Osteoblast (primary cell): Measurements from ENCODE around the gene KLHL11. TPM values are rescaled to one million over a fixed set of nuclear protein-coding genes. Genes with fewer than 3 reads are reported as not detected.
A peak's percentile ranks its signal among the peaks of the same experiment; 100 is the strongest.

Experiments used
- DNase-seq: peaks from one replicate; pipeline ENCODE4 v3.0.0; 2011; ENCODE audit warnings: low spot score, mixed read lengths; ENCODE audit not compliant: insufficient read length; ENCODE audit errors: missing footprints
- H2AFZ ChIP-seq: 2 replicates; pipeline ENCODE4 v1.6.0; 2011; ENCODE audit warnings: mild to moderate bottlenecking, low read length
- H3K27ac ChIP-seq: 2 replicates; pipeline ENCODE4 v1.5.1; 2011; ENCODE audit warnings: mild to moderate bottlenecking, low read depth, low read length, moderate library complexity
- H3K27me3 ChIP-seq: 2 replicates; pipeline ENCODE4 v1.6.0; 2012; ENCODE audit warnings: mild to moderate bottlenecking, control low read depth, inconsistent platforms, low read length, moderate library complexity; ENCODE audit not compliant: insufficient read depth
- H3K36me3 ChIP-seq: 2 replicates; pipeline ENCODE4 v1.5.1; 2011; ENCODE audit warnings: mild to moderate bottlenecking, low read length, control low read depth, moderate library complexity; ENCODE audit not compliant: insufficient read depth
- H3K4me1 ChIP-seq: 2 replicates; pipeline ENCODE4 v1.5.1; 2011; ENCODE audit warnings: mild to moderate bottlenecking, low read length, control low read depth, moderate library complexity; ENCODE audit not compliant: insufficient read depth
- H3K4me2 ChIP-seq: 2 replicates; pipeline ENCODE4 v1.6.0; 2011; ENCODE audit warnings: mild to moderate bottlenecking, low read length; ENCODE audit not compliant: insufficient read depth
- H3K4me3 ChIP-seq: fragments of 200-600 bp; sonication (generic); 3 replicates; pipeline ENCODE4 v1.5.1; 2012; ENCODE audit warnings: mild to moderate bottlenecking, low read length, inconsistent platforms; ENCODE audit not compliant: insufficient read depth
- H3K79me2 ChIP-seq: 2 replicates; pipeline ENCODE4 v1.6.0; 2012; ENCODE audit warnings: mild to moderate bottlenecking, low read length, control low read depth, inconsistent platforms; ENCODE audit not compliant: insufficient read depth
- H3K9me3 ChIP-seq: 2 replicates; pipeline ENCODE4 v1.5.1; 2011; ENCODE audit warnings: low read depth, low read length, control low read depth
- H4K20me1 ChIP-seq: 2 replicates; pipeline ENCODE4 v1.6.0; 2012; ENCODE audit warnings: mild to moderate bottlenecking, low read length, control low read depth; ENCODE audit not compliant: insufficient read depth
- CTCF ChIP-seq: IDR thresholded peaks from 2 replicates; pipeline ENCODE4 v1.5.1; 2011; ENCODE audit warnings: mild to moderate bottlenecking, low read depth, low read length, moderate library complexity; ENCODE audit errors: extremely low read depth
- total RNA-seq: library from RNA; depleted of rRNA; stranded (reverse); fragments of >200 nt; gene quantifications from 2 replicates; pipeline ENCODE4 v1.2.3, GENCODE V29; 2012

The KLHL11 gene
- total RNA-seq, 1 donor: 34.7 TPM

GRCh38 chr17:41873559-41874292 lies 8.5 kb upstream of the KLHL11 start:
- no peak overlapping the region for H3K27ac ChIP-seq
- no peak for DNase-seq
- no peak for TF ChIP-seq CTCF
- no peaks in the 10 kb centered on the region for H3K27me3 ChIP-seq
- H3K4me1 ChIP-seq: no peaks in the 10 kb centered on the region
- no peaks in the 10 kb centered on the region for H3K9me3 ChIP-seq
- H2AFZ ChIP-seq: no peak overlapping the region
- H3K4me2 ChIP-seq: no peak overlapping the region
- peaks cover 77% of the 10 kb centered on the region for H3K36me3 ChIP-seq
- H3K4me3 ChIP-seq: no peak overlapping the region
- peaks cover 7% of the 10 kb centered on the region for H3K79me2 ChIP-seq
- peaks cover 9% of the 10 kb centered on the region for H4K20me1 ChIP-seq

- Histone ChIP-seq H3K4me2 (no peak overlapping the region), H4K20me1 (peaks cover 8% of the 10 kb centered on the region), H3K36me3 (peaks cover 73% of the 10 kb centered on the region), H3K27ac (no peak overlapping the region), H3K4me3 (no peak overlapping the region), H3K9me3 (no peaks in the 10 kb centered on the region), H2AFZ (no peak overlapping the region), H3K27me3 (no peaks in the 10 kb centered on the region), H3K4me1 (no peaks in the 10 kb centered on the region), H3K79me2 (peaks cover 2% of the 10 kb centered on the region)
- TF ChIP-seq CTCF: no peak
- DNase-seq: no peak
Measured at GRCh38 chr17:41871789-41872188, 6.6 kb upstream of the KLHL11 start.

GRCh38 chr17:41870627-41871026 lies 5.4 kb upstream of the KLHL11 start:
- H3K4me2 ChIP-seq: no peak overlapping the region
- H3K27me3 ChIP-seq: no peaks in the 10 kb centered on the region
- no peak for DNase-seq
- H3K27ac ChIP-seq: peak overlapping the region; percentile 19
- no peak overlapping the region for H3K4me3 ChIP-seq
- no peak for TF ChIP-seq CTCF
- H3K9me3 ChIP-seq: no peaks in the 10 kb centered on the region
- H3K79me2 ChIP-seq: peaks cover 2% of the 10 kb centered on the region
- H2AFZ ChIP-seq: no peak overlapping the region
- peaks cover 8% of the 10 kb centered on the region for H4K20me1 ChIP-seq
- H3K36me3 ChIP-seq: peaks cover 75% of the 10 kb centered on the region
- peaks cover under 1% of the 10 kb centered on the region for H3K4me1 ChIP-seq

- Histone ChIP-seq H4K20me1 (peaks cover 8% of the 10 kb centered on the region), H3K79me2 (peaks cover 2% of the 10 kb centered on the region), H3K27ac (peak overlapping the region; percentile 19), H3K4me3 (no peak overlapping the region), H3K9me3 (no peaks in the 10 kb centered on the region), H3K36me3 (peaks cover 75% of the 10 kb centered on the region), H3K27me3 (no peaks in the 10 kb centered on the region), H2AFZ (no peak overlapping the region), H3K4me2 (no peak overlapping the region), H3K4me1 (peaks cover 3% of the 10 kb centered on the region)
- TF ChIP-seq CTCF: no peak
- DNase-seq: no peak
Measured at GRCh38 chr17:41870097-41870496, 4.9 kb upstream of the KLHL11 start.
